ENCODE results near the gene C1GALT1.

- no peak for TF ChIP-seq CTCF (IDR thresholded peaks at IDR 0.05)
- TF ChIP-seq POLR2AphosphoS5 (IDR thresholded peaks at IDR 0.05; ENCODE audit: low read depth, low read length): no peak
- TF ChIP-seq TCF7L2 (IDR thresholded peaks at IDR 0.05; ENCODE audit: low read depth, low read length): no peak
Measured at GRCh38 chr7:7146837-7147236, 35.5 kb upstream of the C1GALT1 start.
